A549 treated with Hydrocortisone at 1 μM for 4 hours (cell line): ENCODE data around the gene MON1B. TPM values are rescaled to one million over a fixed set of nuclear protein-coding genes. Genes with fewer than 3 reads are reported as not detected.

Source experiments
- total RNA-seq: library from RNA; stranded (reverse); fragments of 200-300 nt; extraction: Qiagen RNA extraction; gene quantifications from 5 replicates; pipeline ENCODE4 v1.2.3, GENCODE V29; 2022

Gene MON1B
- 30.6 to 38.0 TPM (median 36.0 TPM) in 5 replicates for total RNA-seq

GRCh38 chr16:77190478-77191258 lies at the start of gene MON1B:
MON1B (plus strand) TSS chr16:77191190; CDS start chr16:77191486, 296 bp downstream.

GRCh38 chr16:77199211-77199610 lies 8.2 kb downstream of the MON1B start, which contains the start of gene SYCE1L:
SYCE1L (plus strand) TSS chr16:77199408; CDS start chr16:77199452, 44 bp downstream.

Other genes starting within 250 kb of the MON1B start
- 2.5 to 8.8 TPM (median 8.2 TPM) in 5 replicates for gene SYCE1L, start 8.2 kb downstream of the MON1B start, total RNA-seq
- 0.01 to 0.02 TPM (median 0.02 TPM) in 3 of 5 replicates, not detected in the others for gene ADAMTS18, start 243.8 kb downstream of the MON1B start, total RNA-seq